ENCODE data around the gene VTI1A.

DNA sequence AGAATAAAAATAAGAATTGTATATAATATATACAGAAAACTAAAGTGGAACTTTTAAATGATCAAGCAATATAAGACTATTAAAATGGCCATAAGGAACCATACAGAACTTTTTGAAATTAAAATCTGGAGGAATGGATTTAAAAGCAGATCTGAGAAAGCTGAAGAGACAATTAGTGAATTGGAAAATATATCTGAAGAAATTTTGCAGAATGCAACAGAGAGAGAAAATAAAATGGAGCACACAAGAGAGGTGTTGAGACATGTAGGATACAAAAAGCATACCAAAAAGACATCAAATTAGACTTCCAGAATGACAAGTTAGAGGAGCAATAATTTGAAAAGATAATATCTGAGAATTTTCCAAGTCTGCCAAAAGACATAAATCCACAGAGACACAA, 169.6 kb downstream of the VTI1A start:
- TF ChIP-seq, protein P1, sequence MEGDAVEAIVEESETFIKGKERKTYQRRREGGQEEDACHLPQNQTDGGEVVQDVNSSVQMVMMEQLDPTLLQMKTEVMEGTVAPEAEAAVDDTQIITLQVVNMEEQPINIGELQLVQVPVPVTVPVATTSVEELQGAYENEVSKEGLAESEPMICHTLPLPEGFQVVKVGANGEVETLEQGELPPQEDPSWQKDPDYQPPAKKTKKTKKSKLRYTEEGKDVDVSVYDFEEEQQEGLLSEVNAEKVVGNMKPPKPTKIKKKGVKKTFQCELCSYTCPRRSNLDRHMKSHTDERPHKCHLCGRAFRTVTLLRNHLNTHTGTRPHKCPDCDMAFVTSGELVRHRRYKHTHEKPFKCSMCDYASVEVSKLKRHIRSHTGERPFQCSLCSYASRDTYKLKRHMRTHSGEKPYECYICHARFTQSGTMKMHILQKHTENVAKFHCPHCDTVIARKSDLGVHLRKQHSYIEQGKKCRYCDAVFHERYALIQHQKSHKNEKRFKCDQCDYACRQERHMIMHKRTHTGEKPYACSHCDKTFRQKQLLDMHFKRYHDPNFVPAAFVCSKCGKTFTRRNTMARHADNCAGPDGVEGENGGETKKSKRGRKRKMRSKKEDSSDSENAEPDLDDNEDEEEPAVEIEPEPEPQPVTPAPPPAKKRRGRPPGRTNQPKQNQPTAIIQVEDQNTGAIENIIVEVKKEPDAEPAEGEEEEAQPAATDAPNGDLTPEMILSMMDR (IDR thresholded peaks at IDR 0.05): no peak
- TF ChIP-seq POLR2A (IDR thresholded peaks at IDR 0.05): no peak

Data from ovary (tissue), 3 donors.